GM12874 (cell line): ENCODE measurements around the gene LDLR.

Experiments used
- TF ChIP-seq, protein P1 (sequence below): IDR thresholded peaks from 2 replicates; pipeline ENCODE4 v1.5.1; 2011; ENCODE audit warnings: low read depth, mild to moderate bottlenecking, control low read depth, low read length, moderate library complexity; ENCODE audit not compliant: insufficient read depth

LDLR gene

DNA sequence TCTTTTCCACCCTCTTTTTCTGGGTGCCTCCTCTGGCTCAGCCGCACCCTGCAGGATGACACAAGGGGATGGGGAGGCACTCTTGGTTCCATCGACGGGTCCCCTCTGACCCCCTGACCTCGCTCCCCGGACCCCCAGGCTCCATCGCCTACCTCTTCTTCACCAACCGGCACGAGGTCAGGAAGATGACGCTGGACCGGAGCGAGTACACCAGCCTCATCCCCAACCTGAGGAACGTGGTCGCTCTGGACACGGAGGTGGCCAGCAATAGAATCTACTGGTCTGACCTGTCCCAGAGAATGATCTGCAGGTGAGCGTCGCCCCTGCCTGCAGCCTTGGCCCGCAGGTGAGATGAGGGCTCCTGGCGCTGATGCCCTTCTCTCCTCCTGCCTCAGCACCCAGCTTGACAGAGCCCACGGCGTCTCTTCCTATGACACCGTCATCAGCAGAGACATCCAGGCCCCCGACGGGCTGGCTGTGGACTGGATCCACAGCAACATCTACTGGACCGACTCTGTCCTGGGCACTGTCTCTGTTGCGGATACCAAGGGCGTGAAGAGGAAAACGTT, 24.0 kb downstream of the LDLR start:
- TF ChIP-seq, protein P1, sequence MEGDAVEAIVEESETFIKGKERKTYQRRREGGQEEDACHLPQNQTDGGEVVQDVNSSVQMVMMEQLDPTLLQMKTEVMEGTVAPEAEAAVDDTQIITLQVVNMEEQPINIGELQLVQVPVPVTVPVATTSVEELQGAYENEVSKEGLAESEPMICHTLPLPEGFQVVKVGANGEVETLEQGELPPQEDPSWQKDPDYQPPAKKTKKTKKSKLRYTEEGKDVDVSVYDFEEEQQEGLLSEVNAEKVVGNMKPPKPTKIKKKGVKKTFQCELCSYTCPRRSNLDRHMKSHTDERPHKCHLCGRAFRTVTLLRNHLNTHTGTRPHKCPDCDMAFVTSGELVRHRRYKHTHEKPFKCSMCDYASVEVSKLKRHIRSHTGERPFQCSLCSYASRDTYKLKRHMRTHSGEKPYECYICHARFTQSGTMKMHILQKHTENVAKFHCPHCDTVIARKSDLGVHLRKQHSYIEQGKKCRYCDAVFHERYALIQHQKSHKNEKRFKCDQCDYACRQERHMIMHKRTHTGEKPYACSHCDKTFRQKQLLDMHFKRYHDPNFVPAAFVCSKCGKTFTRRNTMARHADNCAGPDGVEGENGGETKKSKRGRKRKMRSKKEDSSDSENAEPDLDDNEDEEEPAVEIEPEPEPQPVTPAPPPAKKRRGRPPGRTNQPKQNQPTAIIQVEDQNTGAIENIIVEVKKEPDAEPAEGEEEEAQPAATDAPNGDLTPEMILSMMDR, result no peak

DNA sequence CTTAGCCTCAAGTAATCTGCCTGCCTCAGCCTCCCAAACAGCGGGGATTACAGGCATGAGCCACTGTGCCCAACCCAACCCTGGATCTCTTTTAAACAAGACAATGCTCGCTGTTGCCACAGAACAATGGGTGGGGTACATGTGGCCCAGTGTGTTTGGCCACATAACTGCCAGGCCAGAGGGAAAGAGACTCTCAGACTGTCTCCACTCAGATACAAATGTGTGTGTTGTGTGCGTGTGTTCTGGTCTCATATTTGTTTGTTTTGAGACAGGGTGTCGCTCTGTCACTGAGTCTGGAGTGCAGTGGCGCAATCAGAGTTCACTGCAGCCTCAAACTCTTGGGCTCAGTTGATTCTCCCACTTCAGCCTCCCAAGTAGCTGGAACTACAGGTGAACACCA, 25.8 kb downstream of the LDLR start:
- TF ChIP-seq, protein P1, result no peak

DNA sequence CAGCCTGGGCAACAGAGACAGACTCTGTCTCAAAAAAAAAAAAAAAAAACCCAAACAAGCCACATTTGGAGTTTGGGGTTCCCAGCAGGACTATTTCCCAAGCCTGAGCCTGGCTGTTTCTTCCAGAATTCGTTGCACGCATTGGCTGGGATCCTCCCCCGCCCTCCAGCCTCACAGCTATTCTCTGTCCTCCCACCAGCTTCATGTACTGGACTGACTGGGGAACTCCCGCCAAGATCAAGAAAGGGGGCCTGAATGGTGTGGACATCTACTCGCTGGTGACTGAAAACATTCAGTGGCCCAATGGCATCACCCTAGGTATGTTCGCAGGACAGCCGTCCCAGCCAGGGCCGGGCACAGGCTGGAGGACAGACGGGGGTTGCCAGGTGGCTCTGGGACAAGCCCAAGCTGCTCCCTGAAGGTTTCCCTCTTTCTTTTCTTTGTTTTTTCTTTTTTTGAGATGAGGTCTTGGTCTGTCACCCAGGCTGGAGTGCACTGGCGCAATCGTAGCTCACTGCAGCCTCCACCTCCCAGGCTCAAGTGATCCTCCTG, 26.7 kb downstream of the LDLR start:
- TF ChIP-seq, protein P1, result no peak

DNA sequence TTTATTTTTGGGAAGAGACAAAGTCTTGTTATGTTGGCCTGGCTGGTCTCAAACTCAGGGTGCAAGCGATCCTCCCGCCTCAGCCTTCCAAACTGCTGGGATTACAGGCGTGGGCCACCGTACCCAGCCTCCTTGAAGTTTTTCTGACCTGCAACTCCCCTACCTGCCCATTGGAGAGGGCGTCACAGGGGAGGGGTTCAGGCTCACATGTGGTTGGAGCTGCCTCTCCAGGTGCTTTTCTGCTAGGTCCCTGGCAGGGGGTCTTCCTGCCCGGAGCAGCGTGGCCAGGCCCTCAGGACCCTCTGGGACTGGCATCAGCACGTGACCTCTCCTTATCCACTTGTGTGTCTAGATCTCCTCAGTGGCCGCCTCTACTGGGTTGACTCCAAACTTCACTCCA, 27.2 kb downstream of the LDLR start:
- TF ChIP-seq, protein P1, result no peak

DNA sequence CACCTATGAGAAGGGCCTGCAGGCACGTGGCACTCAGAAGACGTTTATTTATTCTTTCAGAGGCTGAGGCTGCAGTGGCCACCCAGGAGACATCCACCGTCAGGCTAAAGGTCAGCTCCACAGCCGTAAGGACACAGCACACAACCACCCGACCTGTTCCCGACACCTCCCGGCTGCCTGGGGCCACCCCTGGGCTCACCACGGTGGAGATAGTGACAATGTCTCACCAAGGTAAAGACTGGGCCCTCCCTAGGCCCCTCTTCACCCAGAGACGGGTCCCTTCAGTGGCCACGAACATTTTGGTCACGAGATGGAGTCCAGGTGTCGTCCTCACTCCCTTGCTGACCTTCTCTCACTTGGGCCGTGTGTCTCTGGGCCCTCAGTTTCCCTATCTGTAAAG, 33.9 kb downstream of the LDLR start:
- TF ChIP-seq, protein P1, result no peak

DNA sequence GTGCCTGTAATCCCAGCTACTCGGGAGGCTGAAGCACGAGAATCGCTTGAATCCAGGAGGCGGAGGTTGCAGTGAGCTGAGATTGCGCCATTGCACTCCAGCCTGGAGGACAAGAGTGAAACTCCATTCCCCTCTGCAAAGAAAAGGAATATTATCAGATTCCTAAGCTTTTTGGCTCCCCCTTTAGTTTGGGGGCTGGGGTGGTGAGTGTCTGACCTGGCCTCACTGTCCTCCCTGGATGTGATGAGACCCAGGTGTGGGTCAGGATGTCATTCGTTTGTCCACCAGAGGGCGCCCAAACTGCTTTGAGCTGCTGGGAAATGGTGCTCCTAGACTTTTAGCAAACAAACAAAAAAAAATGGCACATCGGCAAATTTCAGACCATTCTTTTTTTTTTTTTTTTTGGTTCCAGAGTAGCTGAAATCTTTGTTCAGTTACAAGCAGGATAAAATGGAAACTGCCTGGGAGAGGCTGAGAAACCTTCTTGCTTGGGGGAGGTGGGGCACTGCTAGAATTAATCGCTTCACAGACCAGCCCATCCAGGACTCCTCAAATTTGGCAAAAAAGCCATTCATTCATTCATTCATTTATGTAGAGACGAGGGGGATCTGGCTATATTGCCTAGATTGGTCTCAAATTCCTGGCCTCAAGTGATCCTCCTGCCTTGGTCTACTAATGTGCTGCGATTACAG, 36.9 kb downstream of the LDLR start:
- TF ChIP-seq, protein P1, result peak; percentile 75

DNA sequence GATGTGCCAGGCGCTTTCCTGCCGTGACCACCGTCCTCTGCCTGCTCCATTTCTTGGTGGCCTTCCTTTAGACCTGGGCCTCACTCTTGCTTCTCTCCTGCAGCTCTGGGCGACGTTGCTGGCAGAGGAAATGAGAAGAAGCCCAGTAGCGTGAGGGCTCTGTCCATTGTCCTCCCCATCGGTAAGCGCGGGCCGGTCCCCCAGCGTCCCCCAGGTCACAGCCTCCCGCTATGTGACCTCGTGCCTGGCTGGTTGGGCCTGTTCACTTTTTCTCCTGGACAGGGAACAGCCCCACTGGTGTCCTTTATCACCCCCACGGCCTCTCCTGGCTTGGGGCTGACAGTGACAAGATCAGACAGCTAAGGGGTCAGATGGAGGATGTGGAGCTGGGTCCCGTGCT, 38.6 kb downstream of the LDLR start:
- TF ChIP-seq, protein P1, result no peak
